OCI-LY1 (cell line): ENCODE measurements around the gene SMAD3.

ENCODE experiments used
- H2AFZ ChIP-seq: fragments of 200-600 bp; sonication (generic), shearing (Covaris generic); 2 replicates; pipeline ENCODE4 v1.6.0; 2014; ENCODE audit warnings: antibody characterized with exemption, mild to moderate bottlenecking, low read length
- H3F3A ChIP-seq: fragments of 200-600 bp; sonication (generic), shearing (Covaris generic); 2 replicates; pipeline ENCODE4 v1.6.0; 2014; ENCODE audit warnings: mild to moderate bottlenecking, antibody characterized with exemption, low read length, moderate library complexity; ENCODE audit not compliant: insufficient read depth
- H3K27ac ChIP-seq: fragments of 200-600 bp; sonication (generic); 2 replicates; pipeline ENCODE4 v1.5.1; 2014; ENCODE audit warnings: low read length, mixed run types, mild to moderate bottlenecking, low read depth; ENCODE audit not compliant: poor library complexity, severe bottlenecking
- H3K27me3 ChIP-seq: fragments of 200-600 bp; sonication (generic); 2 replicates; pipeline ENCODE4 v1.6.0; 2014; ENCODE audit warnings: antibody characterized with exemption, mild to moderate bottlenecking, low read length, moderate library complexity; ENCODE audit not compliant: insufficient read depth
- H3K36me3 ChIP-seq: fragments of 200-600 bp; sonication (generic); 2 replicates; pipeline ENCODE4 v1.6.1; 2014; ENCODE audit warnings: mild to moderate bottlenecking, antibody characterized with exemption, low read length, moderate library complexity, mixed read lengths; ENCODE audit not compliant: insufficient read depth
- H3K4me1 ChIP-seq: fragments of 200-600 bp; sonication (generic); 2 replicates; pipeline ENCODE4 v1.5.1; 2014; ENCODE audit warnings: mild to moderate bottlenecking, low read length, moderate library complexity; ENCODE audit not compliant: insufficient read depth, severe bottlenecking
- H3K4me2 ChIP-seq: fragments of 200-600 bp; sonication (generic), shearing (Covaris generic); 2 replicates; pipeline ENCODE4 v1.6.1; 2014; ENCODE audit warnings: low read length
- H3K4me3 ChIP-seq: fragments of 200-600 bp; sonication (generic); 2 replicates; pipeline ENCODE4 v1.5.1; 2014; ENCODE audit warnings: low read length, low read depth, mild to moderate bottlenecking, mixed read lengths; ENCODE audit not compliant: poor library complexity, severe bottlenecking
- H3K79me2 ChIP-seq: fragments of 200-600 bp; shearing (Covaris generic); 2 replicates; pipeline ENCODE4 v1.6.1; 2016; ENCODE audit warnings: mixed run types, low read length, mixed read lengths; ENCODE audit not compliant: insufficient read depth
- H3K9ac ChIP-seq: fragments of 200-600 bp; sonication (generic), shearing (Covaris generic); 2 replicates; pipeline ENCODE4 v1.6.1; 2014; ENCODE audit warnings: mild to moderate bottlenecking, low read length, mixed read lengths
- H3K9me2 ChIP-seq: fragments of 200-600 bp; sonication (generic), shearing (Covaris generic); 2 replicates; pipeline ENCODE4 v1.6.1; 2014; ENCODE audit warnings: low read depth, mild to moderate bottlenecking, low read length, mixed read lengths
- H3K9me3 ChIP-seq: fragments of 200-600 bp; shearing (Covaris generic); 2 replicates; pipeline ENCODE4 v1.6.1; 2014; ENCODE audit warnings: low read length, mixed read lengths
- H4K20me1 ChIP-seq: fragments of 200-600 bp; sonication (generic), shearing (Covaris generic); 2 replicates; pipeline ENCODE4 v1.6.0; 2016; ENCODE audit warnings: mild to moderate bottlenecking, low read length; ENCODE audit not compliant: insufficient read depth
- EZH2 ChIP-seq: fragments of 200-600 bp; sonication (generic), shearing (Covaris generic); IDR thresholded peaks from 2 replicates; pipeline ENCODE4 v1.8.0; 2017; ENCODE audit warnings: borderline replicate concordance, mixed run types, mild to moderate bottlenecking, antibody characterized with exemption, low read length, moderate library complexity, mixed read lengths
- TF ChIP-seq, protein P1 (sequence below): fragments of 200-600 bp; sonication (generic), shearing (Covaris generic); IDR thresholded peaks from 2 replicates; pipeline ENCODE4 v1.5.1; 2017; ENCODE audit warnings: mild to moderate bottlenecking, antibody characterized with exemption, low read length, moderate library complexity, mixed read lengths

The SMAD3 gene

DNA sequence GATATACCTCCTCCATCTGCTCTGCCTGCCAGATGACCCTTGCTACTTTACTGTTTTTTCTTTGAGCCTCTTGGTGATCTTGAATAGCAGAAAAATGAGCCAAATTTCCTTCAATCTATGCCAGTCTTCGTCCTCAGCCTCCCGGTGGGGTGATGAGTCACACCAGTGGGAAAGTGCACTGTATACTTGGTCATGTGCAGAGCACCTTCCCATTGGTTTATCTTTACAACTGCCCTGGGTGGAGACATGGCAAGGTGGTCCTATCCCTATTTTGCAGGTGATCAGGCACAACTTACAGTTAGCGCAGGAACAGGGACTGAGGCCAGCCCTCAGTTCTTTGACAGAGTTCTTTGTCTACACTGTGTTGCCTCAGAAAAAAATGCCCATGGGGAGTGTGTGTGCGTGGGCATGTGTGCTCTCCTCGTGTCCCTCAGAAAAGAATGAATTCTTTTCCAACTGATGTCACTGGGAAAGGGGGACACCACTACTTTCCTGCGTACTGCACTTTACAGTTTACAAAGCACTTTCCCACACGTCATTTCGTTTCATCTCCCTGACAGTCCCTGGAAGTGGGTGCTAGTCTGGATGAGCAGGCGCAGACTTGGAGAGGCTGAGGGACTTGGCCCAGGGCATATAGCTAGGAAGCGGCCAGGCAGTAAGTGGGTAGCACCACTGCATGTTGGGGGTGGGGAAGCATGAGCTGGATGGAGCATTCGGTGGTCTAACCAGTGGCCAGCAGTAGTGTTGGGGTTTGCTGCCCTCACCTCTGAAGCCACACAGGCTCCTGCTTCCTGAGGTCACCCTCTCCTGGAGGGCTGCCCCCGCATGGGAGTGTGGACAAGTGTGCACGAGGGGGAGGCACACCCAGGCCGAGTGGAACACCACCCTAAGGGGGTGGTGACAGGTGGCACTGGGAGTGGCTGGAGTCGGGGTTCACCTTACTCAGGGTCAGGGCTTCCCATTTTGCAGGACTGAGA, 24.1 kb downstream of the SMAD3 start:
- Histone ChIP-seq H3K9me3 (no peaks in the 10 kb centered on the region), H3K4me1 (peaks cover 95% of the 10 kb centered on the region), H3K27me3 (no peaks in the 10 kb centered on the region), H3K9ac (no peak overlapping the region; the same call in 1 of the 2 replicates), H3K4me2 (peak overlapping the region; percentile 69; the same call in 1 of the 2 replicates), H4K20me1 (no peaks in the 10 kb centered on the region), H3K9me2 (no peaks in the 10 kb centered on the region), H3K27ac (peak overlapping the region; percentile 97), H3F3A (0 out of 2 replicates have a peak, but pooled peaks cover 9% of the 10 kb centered on the region), H3K36me3 (peaks cover 6% of the 10 kb centered on the region; the same call in 1 of the 2 replicates), H3K4me3 (no peak overlapping the region), H3K79me2 (peaks cover 19% of the 10 kb centered on the region), H2AFZ (no peak overlapping the region)
- TF ChIP-seq EZH2: no peak
- TF ChIP-seq, protein P1, sequence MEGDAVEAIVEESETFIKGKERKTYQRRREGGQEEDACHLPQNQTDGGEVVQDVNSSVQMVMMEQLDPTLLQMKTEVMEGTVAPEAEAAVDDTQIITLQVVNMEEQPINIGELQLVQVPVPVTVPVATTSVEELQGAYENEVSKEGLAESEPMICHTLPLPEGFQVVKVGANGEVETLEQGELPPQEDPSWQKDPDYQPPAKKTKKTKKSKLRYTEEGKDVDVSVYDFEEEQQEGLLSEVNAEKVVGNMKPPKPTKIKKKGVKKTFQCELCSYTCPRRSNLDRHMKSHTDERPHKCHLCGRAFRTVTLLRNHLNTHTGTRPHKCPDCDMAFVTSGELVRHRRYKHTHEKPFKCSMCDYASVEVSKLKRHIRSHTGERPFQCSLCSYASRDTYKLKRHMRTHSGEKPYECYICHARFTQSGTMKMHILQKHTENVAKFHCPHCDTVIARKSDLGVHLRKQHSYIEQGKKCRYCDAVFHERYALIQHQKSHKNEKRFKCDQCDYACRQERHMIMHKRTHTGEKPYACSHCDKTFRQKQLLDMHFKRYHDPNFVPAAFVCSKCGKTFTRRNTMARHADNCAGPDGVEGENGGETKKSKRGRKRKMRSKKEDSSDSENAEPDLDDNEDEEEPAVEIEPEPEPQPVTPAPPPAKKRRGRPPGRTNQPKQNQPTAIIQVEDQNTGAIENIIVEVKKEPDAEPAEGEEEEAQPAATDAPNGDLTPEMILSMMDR: no peak

DNA sequence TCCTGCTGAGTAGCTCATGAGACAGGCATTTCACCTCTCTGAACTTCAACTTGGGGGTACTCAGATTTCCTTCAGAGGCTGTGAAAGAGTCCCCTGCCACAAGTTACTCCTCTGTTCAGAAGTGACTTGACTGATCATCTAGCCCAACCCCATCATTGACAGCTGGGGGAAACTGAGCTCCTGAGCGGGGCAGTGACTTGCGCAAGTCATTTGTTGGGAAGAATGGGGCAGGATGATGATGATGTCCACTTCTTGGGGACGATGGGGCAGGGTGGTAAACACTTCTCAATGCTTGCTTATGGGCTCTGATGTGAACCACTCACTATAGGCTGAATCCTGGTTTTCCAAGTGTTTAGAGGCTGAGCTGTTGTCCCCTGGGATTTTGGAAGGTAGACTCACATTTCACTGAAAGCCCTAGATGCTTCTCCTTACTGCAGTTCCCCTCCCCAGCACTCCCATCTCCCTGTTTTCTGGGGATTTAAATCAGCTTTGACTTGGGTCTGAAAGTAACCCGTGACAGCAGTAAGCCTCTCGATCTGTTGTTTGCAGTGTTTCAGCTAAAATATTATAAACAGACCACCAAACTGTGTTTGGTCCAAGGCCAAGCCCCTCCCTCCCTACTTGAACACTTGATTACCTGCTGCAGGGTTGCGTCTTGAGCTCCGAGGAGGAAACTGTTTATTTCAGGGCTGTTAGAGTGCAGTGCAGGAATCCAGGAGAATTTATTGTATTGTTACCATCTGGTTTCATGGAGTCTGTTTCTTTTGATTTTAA, 25.1 kb downstream of the SMAD3 start:
- no peaks in the 10 kb centered on the region for H3K27me3 ChIP-seq
- peaks cover 13% of the 10 kb centered on the region; the same call in 1 of the 2 replicates for H3K36me3 ChIP-seq
- TF ChIP-seq, protein P1: no peak
- TF ChIP-seq EZH2: no peak
- H3K9me3 ChIP-seq: no peaks in the 10 kb centered on the region
- H3K27ac ChIP-seq: peak overlapping the region; percentile 97
- H3F3A ChIP-seq: 0 out of 2 replicates have a peak, but pooled peaks cover 4% of the 10 kb centered on the region
- H4K20me1 ChIP-seq: no peaks in the 10 kb centered on the region
- H3K4me2 ChIP-seq: peak overlapping the region; percentile 69
- H2AFZ ChIP-seq: no peak overlapping the region
- H3K9me2 ChIP-seq: no peaks in the 10 kb centered on the region
- peak overlapping the region; percentile 36 for H3K4me3 ChIP-seq
- H3K9ac ChIP-seq: peak overlapping the region; percentile 61; the same call in 1 of the 2 replicates
- peaks cover 95% of the 10 kb centered on the region for H3K4me1 ChIP-seq
- peaks cover 26% of the 10 kb centered on the region for H3K79me2 ChIP-seq

DNA sequence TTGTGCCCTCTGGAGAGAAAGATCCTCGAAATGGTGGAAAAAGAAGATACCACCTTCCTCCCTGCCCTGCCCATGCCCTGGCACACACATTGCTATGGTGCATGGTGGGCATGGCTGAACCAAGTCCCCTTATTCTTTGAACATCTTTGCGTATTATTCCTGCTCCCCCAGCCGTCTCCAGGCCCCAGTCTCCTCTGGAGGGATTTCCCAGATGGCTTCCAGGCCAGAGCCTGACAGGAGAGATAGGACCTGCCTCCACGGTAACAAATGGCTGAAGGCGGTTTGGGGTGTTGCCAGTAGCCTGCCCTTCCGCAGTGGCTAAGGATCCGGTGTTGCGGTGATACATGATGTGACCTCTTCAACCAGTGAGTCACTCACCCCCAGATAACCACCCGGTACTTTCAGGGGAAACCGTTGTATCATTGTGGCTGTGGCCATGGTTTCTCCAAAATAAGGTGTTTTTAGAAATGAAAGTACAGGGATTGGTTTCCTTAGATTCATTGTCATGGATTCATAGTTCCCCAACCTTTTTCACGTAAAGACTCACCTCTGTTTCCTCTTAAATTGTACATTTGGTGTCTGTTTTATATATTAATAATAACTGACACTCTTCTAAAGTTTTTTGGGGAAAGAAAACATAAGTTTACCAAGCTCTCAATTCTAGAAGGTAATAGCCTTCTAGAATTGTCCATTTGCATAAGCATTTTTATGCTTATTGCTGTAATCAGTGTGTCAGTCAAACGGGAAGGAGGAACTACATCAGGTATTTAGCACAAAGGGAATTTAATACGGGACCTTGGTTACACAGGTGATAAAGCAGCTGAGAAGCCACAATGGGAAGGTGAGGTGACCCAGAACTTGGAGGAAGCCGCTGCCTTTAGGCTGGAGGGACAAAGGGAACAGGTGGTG, 25.9 kb downstream of the SMAD3 start:
- H3K27me3 ChIP-seq: no peaks in the 10 kb centered on the region
- no peaks in the 10 kb centered on the region for H3K9me3 ChIP-seq
- H3K4me2 ChIP-seq: peak overlapping the region; percentile 69
- no peaks in the 10 kb centered on the region for H4K20me1 ChIP-seq
- peaks cover 95% of the 10 kb centered on the region for H3K4me1 ChIP-seq
- H3F3A ChIP-seq: 0 out of 2 replicates have a peak, but pooled peaks cover 4% of the 10 kb centered on the region
- no peak for TF ChIP-seq EZH2
- TF ChIP-seq, protein P1: no peak
- H3K4me3 ChIP-seq: peak overlapping the region; percentile 36
- H3K9me2 ChIP-seq: no peaks in the 10 kb centered on the region
- H3K27ac ChIP-seq: peak overlapping the region; percentile 97
- H3K36me3 ChIP-seq: peaks cover 20% of the 10 kb centered on the region; the same call in 1 of the 2 replicates
- H2AFZ ChIP-seq: no peak overlapping the region
- H3K79me2 ChIP-seq: peaks cover 30% of the 10 kb centered on the region
- peak overlapping the region; percentile 61 for H3K9ac ChIP-seq
